ENCODE results near the gene SSR3. TPM values are rescaled to one million over a fixed set of nuclear protein-coding genes. Genes with fewer than 3 reads are reported as not detected.

The SSR3 gene
- total and polyA plus RNA-seq, 2 of the 8 experiments (the other 6 are each of a cell fraction or from before 2014, with no cell fraction given) = 92.7 to 208 TPM

DNA sequence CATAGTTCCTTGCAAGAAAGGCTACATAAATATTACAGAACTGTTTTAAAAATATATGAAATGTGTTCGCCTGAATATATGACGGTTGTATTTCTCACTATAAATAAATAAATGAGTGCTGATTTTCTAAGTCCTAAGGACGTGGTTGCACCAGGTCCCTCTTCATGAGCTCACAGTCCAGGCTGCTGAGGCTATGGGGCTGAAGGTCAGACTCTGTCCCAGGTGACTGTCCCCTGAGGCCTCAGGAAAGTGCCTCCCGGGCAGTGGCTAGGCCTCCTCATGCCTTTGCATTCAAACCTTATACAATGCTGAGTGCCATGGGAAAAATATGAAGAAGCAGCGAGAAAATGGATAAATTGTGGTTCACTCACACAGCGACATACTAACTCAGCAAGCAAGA, 43.5 kb upstream of the SSR3 start:
- FAIRE-seq (no peak), DNase-seq (ENCODE audit: low read depth in 1 of 2, low spot score in 2 of 2) (no peak)
- no peaks in the 10 kb centered on the region for H4K20me1 ChIP-seq (replicated peaks in 1 of 2; ENCODE audit: control insufficient read depth in 1 of 2, insufficient read depth in 2 of 2, low read length in 2 of 2)
- no peak overlapping the region for H3K23ac ChIP-seq (ENCODE audit: insufficient read length)
- no peak overlapping the region for H3K18ac ChIP-seq (ENCODE audit: extremely low read depth, low read length)
- no peak overlapping the region for H4K91ac ChIP-seq (replicated peaks; ENCODE audit: insufficient read length, low read length)
- no peak overlapping the region for H3K4ac ChIP-seq (replicated peaks; ENCODE audit: insufficient read length, low read depth, low read length)
- H3K23me2 ChIP-seq (ENCODE audit: low read depth, low read length) = no peaks in the 10 kb centered on the region
- no peak overlapping the region for H2BK5ac ChIP-seq (ENCODE audit: low read depth, low read length)
- no peak overlapping the region for H3K4me2 ChIP-seq (ENCODE audit: insufficient read depth in 1 of 2, low read depth in 2 of 2, low read length in 2 of 2)
- no peak overlapping the region for H3K27ac ChIP-seq (ENCODE audit: low read depth, low read length)
- CTCF ChIA-PET (ENCODE audit: partially characterized antibody) = interaction anchor here (0.5 to 3.9 kb wide), 4 partner anchors 17 to 685 kb away, joined by 3 to 19 read pairs (median 3); no protein-coding TSS in a partner anchor
- TF ChIP-seq TAF1 (IDR thresholded peaks at IDR 0.05; ENCODE audit: low read depth, low read length) (no peak), TCF12 (IDR thresholded peaks at IDR 0.05; ENCODE audit: low read depth, low read length) (no peak), SP1 (IDR thresholded peaks at IDR 0.05; ENCODE audit: low read depth, low read length) (no peak), HDAC2 (IDR thresholded peaks at IDR 0.05; ENCODE audit: borderline replicate concordance in 1 of 2, low read depth in 2 of 2, low read length in 2 of 2) (no peak), SIN3A (conservative IDR thresholded peaks at IDR 0.05 in 1 of 2, IDR thresholded peaks at IDR 0.05 in 1 of 2; ENCODE audit: low read depth in 1 of 2, low read length in 2 of 2) (no peak), POU5F1 (IDR thresholded peaks at IDR 0.05; ENCODE audit: low read depth, low read length) (no peak), SRF (IDR thresholded peaks at IDR 0.05; ENCODE audit: low read depth, low read length) (no peak), SIX5 (IDR thresholded peaks at IDR 0.05; ENCODE audit: low read depth, low read length) (no peak), GABPA (IDR thresholded peaks at IDR 0.05; ENCODE audit: borderline replicate concordance, insufficient read depth, low read length) (no peak), TBP (IDR thresholded peaks at IDR 0.05; ENCODE audit: low read depth, low read length) (no peak)
- H4K8ac ChIP-seq (ENCODE audit: extremely low read depth, insufficient read depth, low read length) = no peak overlapping the region
- H3K4me1 ChIP-seq (replicated peaks in 1 of 4; ENCODE audit: control insufficient read depth in 3 of 4, insufficient read depth in 4 of 4, low read length in 3 of 4) = peaks cover 0 to 7% (median 0%) of the 10 kb centered on the region in 4 experiments; a peak in 2 of 7 replicates
- no peak overlapping the region for H4K5ac ChIP-seq (ENCODE audit: insufficient read length, low read depth, low read length)
- H3K27me3 ChIP-seq (replicated peaks in 1 of 4; ENCODE audit: control insufficient read depth in 3 of 4, extremely low read depth in 1 of 4, insufficient read depth in 3 of 4, low read length in 3 of 4) = no peaks in the 10 kb centered on the region
- H3K14ac ChIP-seq (ENCODE audit: insufficient read length) = no peak overlapping the region
- H2AFZ ChIP-seq (ENCODE audit: low read length) = no peak overlapping the region
- no peak overlapping the region for H2BK12ac ChIP-seq (ENCODE audit: low read depth, low read length)
- no peaks in the 10 kb centered on the region for H3K79me1 ChIP-seq (ENCODE audit: low read depth, low read length)
- H3K9me3 ChIP-seq (ENCODE audit: insufficient read depth in 2 of 2, low read depth in 1 of 2, low read length in 1 of 2) = no peaks in the 10 kb centered on the region
- no peak overlapping the region for H2BK15ac ChIP-seq (ENCODE audit: low read length)
- H3K36me3 ChIP-seq (ENCODE audit: control insufficient read depth in 2 of 4, insufficient read depth in 4 of 4, low read length in 3 of 4) = no peaks in the 10 kb centered on the region
- 89% methylated on average over 6 of the region's 6 CpGs; no CpG with 5 or more reads in 1 of the 2 experiments for WGBS, 2 experiments (ENCODE audit: extremely low coverage in 1 of 2, insufficient coverage in 1 of 2, insufficient read length in 1 of 2, insufficient replicate concordance in 2 of 2, low coverage in 1 of 2, low lambda C conversion rate in 2 of 2, missing lambda C conversion rate in 1 of 2)
- no peak overlapping the region for H2BK120ac ChIP-seq (replicated peaks; ENCODE audit: low read depth, low read length)
- H2BK20ac ChIP-seq (ENCODE audit: low read length) = no peak overlapping the region
- H3K56ac ChIP-seq (replicated peaks; ENCODE audit: insufficient read length, low read depth, low read length) = no peak overlapping the region
- H3K4me3 ChIP-seq (ENCODE audit: extremely low read depth in 1 of 4, insufficient read depth in 2 of 4, low read depth in 3 of 4, low read length in 4 of 4) = no peak overlapping the region
- H3K79me2 ChIP-seq (ENCODE audit: control insufficient read depth in 1 of 2, insufficient read depth in 2 of 2, low read length in 2 of 2) = no peaks in the 10 kb centered on the region
- POLR2A ChIA-PET (ENCODE audit: partially characterized antibody) = no interaction called here
- H2AK5ac ChIP-seq (ENCODE audit: low read depth, low read length) = no peak overlapping the region
- H3K9ac ChIP-seq (replicated peaks in 1 of 4; ENCODE audit: extremely low read depth in 1 of 4, low read depth in 3 of 4, low read length in 3 of 4) = no peak overlapping the region
